OCI-LY1 (cell line): Measurements from ENCODE around the gene RERE.

Experiments
- H2AFZ ChIP-seq: fragments of 200-600 bp; sonication (generic), shearing (Covaris generic); 2 replicates; pipeline ENCODE4 v1.6.0; 2014; ENCODE audit warnings: antibody characterized with exemption, mild to moderate bottlenecking, low read length
- H3F3A ChIP-seq: fragments of 200-600 bp; sonication (generic), shearing (Covaris generic); 2 replicates; pipeline ENCODE4 v1.6.0; 2014; ENCODE audit warnings: mild to moderate bottlenecking, antibody characterized with exemption, low read length, moderate library complexity; ENCODE audit not compliant: insufficient read depth
- H3K27ac ChIP-seq: fragments of 200-600 bp; sonication (generic); 2 replicates; pipeline ENCODE4 v1.5.1; 2014; ENCODE audit warnings: low read length, mixed run types, mild to moderate bottlenecking, low read depth; ENCODE audit not compliant: poor library complexity, severe bottlenecking
- H3K27me3 ChIP-seq: fragments of 200-600 bp; sonication (generic); 2 replicates; pipeline ENCODE4 v1.6.0; 2014; ENCODE audit warnings: antibody characterized with exemption, mild to moderate bottlenecking, low read length, moderate library complexity; ENCODE audit not compliant: insufficient read depth
- H3K36me3 ChIP-seq: fragments of 200-600 bp; sonication (generic); 2 replicates; pipeline ENCODE4 v1.6.1; 2014; ENCODE audit warnings: mild to moderate bottlenecking, antibody characterized with exemption, low read length, moderate library complexity, mixed read lengths; ENCODE audit not compliant: insufficient read depth
- H3K4me1 ChIP-seq: fragments of 200-600 bp; sonication (generic); 2 replicates; pipeline ENCODE4 v1.5.1; 2014; ENCODE audit warnings: mild to moderate bottlenecking, low read length, moderate library complexity; ENCODE audit not compliant: insufficient read depth, severe bottlenecking
- H3K4me2 ChIP-seq: fragments of 200-600 bp; sonication (generic), shearing (Covaris generic); 2 replicates; pipeline ENCODE4 v1.6.1; 2014; ENCODE audit warnings: low read length
- H3K4me3 ChIP-seq: fragments of 200-600 bp; sonication (generic); 2 replicates; pipeline ENCODE4 v1.5.1; 2014; ENCODE audit warnings: low read length, low read depth, mild to moderate bottlenecking, mixed read lengths; ENCODE audit not compliant: poor library complexity, severe bottlenecking
- H3K79me2 ChIP-seq: fragments of 200-600 bp; shearing (Covaris generic); 2 replicates; pipeline ENCODE4 v1.6.1; 2016; ENCODE audit warnings: mixed run types, low read length, mixed read lengths; ENCODE audit not compliant: insufficient read depth
- H3K9ac ChIP-seq: fragments of 200-600 bp; sonication (generic), shearing (Covaris generic); 2 replicates; pipeline ENCODE4 v1.6.1; 2014; ENCODE audit warnings: mild to moderate bottlenecking, low read length, mixed read lengths
- H3K9me2 ChIP-seq: fragments of 200-600 bp; sonication (generic), shearing (Covaris generic); 2 replicates; pipeline ENCODE4 v1.6.1; 2014; ENCODE audit warnings: low read depth, mild to moderate bottlenecking, low read length, mixed read lengths
- H3K9me3 ChIP-seq: fragments of 200-600 bp; shearing (Covaris generic); 2 replicates; pipeline ENCODE4 v1.6.1; 2014; ENCODE audit warnings: low read length, mixed read lengths
- H4K20me1 ChIP-seq: fragments of 200-600 bp; sonication (generic), shearing (Covaris generic); 2 replicates; pipeline ENCODE4 v1.6.0; 2016; ENCODE audit warnings: mild to moderate bottlenecking, low read length; ENCODE audit not compliant: insufficient read depth
- CTCF ChIP-seq: fragments of 200-600 bp; sonication (generic), shearing (Covaris generic); IDR thresholded peaks from 2 replicates; pipeline ENCODE4 v1.5.1; 2017; ENCODE audit warnings: mild to moderate bottlenecking, antibody characterized with exemption, low read length, moderate library complexity, mixed read lengths
- EZH2 ChIP-seq: fragments of 200-600 bp; sonication (generic), shearing (Covaris generic); IDR thresholded peaks from 2 replicates; pipeline ENCODE4 v1.8.0; 2017; ENCODE audit warnings: borderline replicate concordance, mixed run types, mild to moderate bottlenecking, antibody characterized with exemption, low read length, moderate library complexity, mixed read lengths

The RERE gene

DNA sequence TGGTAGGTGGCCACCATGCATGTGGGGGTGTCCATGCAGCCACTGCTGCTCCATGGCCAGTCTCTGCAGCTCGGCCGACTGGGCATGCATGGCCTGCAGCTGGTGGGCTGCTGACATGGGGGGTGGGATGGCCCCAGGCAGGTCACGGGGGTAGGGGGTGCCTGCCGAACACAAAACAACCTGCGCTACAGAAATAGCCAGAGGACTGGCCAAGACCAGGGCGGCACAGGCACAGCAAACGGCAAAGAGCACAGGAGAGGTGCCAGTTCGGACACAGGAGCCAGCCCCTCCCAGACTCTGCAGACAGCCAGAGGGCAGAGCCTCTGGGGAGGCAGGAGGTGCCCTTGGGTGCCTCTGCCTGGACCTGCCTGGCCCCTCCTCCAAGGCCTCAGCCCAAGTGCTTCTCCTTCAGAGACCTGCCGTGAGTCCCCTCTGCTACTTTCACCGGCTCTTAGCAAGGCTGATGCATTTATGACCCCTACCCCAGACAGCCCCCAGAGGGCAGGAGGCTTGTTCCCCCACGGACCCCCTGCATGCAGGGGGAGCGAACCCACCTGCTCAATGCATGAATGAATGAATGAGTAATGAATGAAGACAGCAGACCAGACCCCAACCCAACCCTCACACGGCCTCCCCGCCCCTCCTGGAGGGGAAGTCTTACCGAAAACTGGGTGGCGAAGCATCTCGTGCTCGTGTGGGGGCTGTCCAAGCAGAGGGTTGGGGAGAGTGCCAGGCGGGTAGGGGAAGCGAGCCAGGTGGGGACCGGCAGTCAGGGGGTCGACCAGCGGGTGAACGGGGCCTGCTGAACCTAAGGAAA is 461.8 kb downstream of the RERE start:
- no peak overlapping the region for H3K4me2 ChIP-seq
- H3K4me3 ChIP-seq, result no peak overlapping the region
- no peaks in the 10 kb centered on the region for H3K9me2 ChIP-seq
- no peak overlapping the region for H2AFZ ChIP-seq
- H3K36me3 ChIP-seq, result peaks cover 82% of the 10 kb centered on the region
- H4K20me1 ChIP-seq, result no peaks in the 10 kb centered on the region
- TF ChIP-seq CTCF (no peak), EZH2 (no peak)
- H3K79me2 ChIP-seq, result no peaks in the 10 kb centered on the region
- no peaks in the 10 kb centered on the region for H3K4me1 ChIP-seq
- no peaks in the 10 kb centered on the region for H3K27me3 ChIP-seq
- no peak overlapping the region for H3K9ac ChIP-seq
- H3K27ac ChIP-seq, result no peak overlapping the region
- peaks cover 8% of the 10 kb centered on the region; the same call in 1 of the 2 replicates for H3F3A ChIP-seq
- no peaks in the 10 kb centered on the region for H3K9me3 ChIP-seq

- H3K4me3 ChIP-seq, result no peak overlapping the region
- no peaks in the 10 kb centered on the region for H3K4me1 ChIP-seq
- H3K27me3 ChIP-seq, result no peaks in the 10 kb centered on the region
- no peaks in the 10 kb centered on the region for H3K9me3 ChIP-seq
- H3K79me2 ChIP-seq, result no peaks in the 10 kb centered on the region
- H3K9me2 ChIP-seq, result no peaks in the 10 kb centered on the region
- H3K4me2 ChIP-seq, result no peak overlapping the region
- no peak overlapping the region for H3K9ac ChIP-seq
- H2AFZ ChIP-seq, result no peak overlapping the region
- no peak overlapping the region for H3K27ac ChIP-seq
- TF ChIP-seq CTCF (no peak), EZH2 (no peak)
- H4K20me1 ChIP-seq, result no peaks in the 10 kb centered on the region
- H3K36me3 ChIP-seq, result peaks cover 68% of the 10 kb centered on the region
- H3F3A ChIP-seq, result peaks cover 8% of the 10 kb centered on the region; the same call in 1 of the 2 replicates
These were observed 463.4 kb downstream of the RERE start for GRCh38 chr1:8354038-8354437.

DNA sequence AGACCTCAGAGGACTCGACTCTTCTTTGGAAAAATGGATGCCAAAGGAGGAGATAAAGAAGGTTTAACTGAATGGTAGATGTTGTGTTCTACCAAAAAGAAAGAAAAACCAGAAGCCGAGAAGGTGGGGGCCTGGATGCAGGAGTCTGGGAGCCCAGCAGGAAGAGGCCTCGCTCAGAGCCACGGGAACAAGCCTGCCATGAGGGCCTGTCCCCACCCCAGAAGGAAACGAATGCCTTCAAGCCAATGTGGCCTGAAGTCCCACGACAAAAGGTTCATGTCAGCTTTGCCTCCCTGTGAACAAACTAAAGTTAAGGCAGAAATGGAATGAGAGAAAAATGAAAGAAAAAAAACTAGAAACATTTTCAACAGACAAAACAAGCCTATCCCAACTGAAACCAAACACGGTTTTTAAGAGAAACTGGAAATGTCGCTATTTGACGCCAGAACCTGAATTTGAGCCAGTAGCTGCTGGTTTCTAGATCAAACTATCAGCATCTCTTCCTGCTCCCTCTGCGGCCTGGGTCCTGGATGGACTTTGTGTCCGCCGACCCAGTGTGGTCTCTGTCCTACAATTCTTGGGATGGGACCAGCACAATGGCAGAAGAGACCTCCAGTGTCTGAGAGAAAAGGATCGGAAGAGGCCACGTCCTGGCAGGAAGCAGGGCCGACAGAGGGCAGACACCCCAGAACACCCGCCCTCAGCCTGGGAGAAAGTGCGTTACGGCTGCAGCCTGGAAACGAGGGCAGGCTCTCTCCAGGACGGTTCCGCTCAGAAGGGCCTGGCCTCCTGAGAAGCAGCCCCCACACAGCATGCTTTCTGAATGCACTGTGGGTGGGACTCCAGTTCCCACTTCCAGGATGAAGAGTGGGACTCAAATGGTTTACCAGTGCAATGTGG is 464.3 kb downstream of the RERE start:
- no peaks in the 10 kb centered on the region for H4K20me1 ChIP-seq
- TF ChIP-seq CTCF, result no peak
- TF ChIP-seq EZH2, result no peak
- H2AFZ ChIP-seq, result no peak overlapping the region
- H3K9me3 ChIP-seq, result no peaks in the 10 kb centered on the region
- H3K4me3 ChIP-seq, result no peak overlapping the region
- no peak overlapping the region for H3K4me2 ChIP-seq
- H3K27me3 ChIP-seq, result no peaks in the 10 kb centered on the region
- no peak overlapping the region for H3K9ac ChIP-seq
- H3K27ac ChIP-seq, result no peak overlapping the region
- peaks cover 8% of the 10 kb centered on the region; the same call in 1 of the 2 replicates for H3F3A ChIP-seq
- no peaks in the 10 kb centered on the region for H3K79me2 ChIP-seq
- H3K36me3 ChIP-seq, result peaks cover 59% of the 10 kb centered on the region
- H3K9me2 ChIP-seq, result no peaks in the 10 kb centered on the region
- no peaks in the 10 kb centered on the region for H3K4me1 ChIP-seq
